OCI-LY3 (cell line): Measurements from ENCODE around the gene JPH3.

ENCODE experiments used
- H2AFZ ChIP-seq: fragments of 200-600, 300-600 bp; shearing (Covaris generic); 2 replicates; pipeline ENCODE4 v1.6.0; 2014; ENCODE audit warnings: antibody characterized with exemption, low read depth, low read length
- H3K27ac ChIP-seq: fragments of 200-600, 300-600 bp; sonication (generic); 2 replicates; pipeline ENCODE4 v1.5.1; 2014; ENCODE audit warnings: mild to moderate bottlenecking, low read length, moderate library complexity, mixed read lengths
- H3K27me3 ChIP-seq: fragments of 200-600, 300-600 bp; sonication (generic); 2 replicates; pipeline ENCODE4 v1.6.1; 2014; ENCODE audit warnings: low read depth, low read length, mixed read lengths
- H3K36me3 ChIP-seq: fragments of 200-600, 300-600 bp; sonication (generic); replicated peaks from 2 replicates; pipeline ENCODE3; 2014; ENCODE audit warnings: low read depth, low read length, mixed read lengths
- H3K4me1 ChIP-seq: fragments of 300-600, 200-600 bp; sonication (generic); 2 replicates; pipeline ENCODE4 v1.6.1; 2014; ENCODE audit warnings: low read length, mixed read lengths
- H3K4me2 ChIP-seq: fragments of 200-600, 300-600 bp; sonication (generic); 2 replicates; pipeline ENCODE4 v1.6.1; 2014; ENCODE audit warnings: low read length, mixed read lengths
- H3K4me3 ChIP-seq: fragments of 300-600, 200-600 bp; sonication (generic); 2 replicates; pipeline ENCODE4 v1.5.1; 2014; ENCODE audit warnings: antibody characterized with exemption, mild to moderate bottlenecking, low read length, moderate library complexity
- H3K79me2 ChIP-seq: fragments of 300-600, 200-600 bp; shearing (Covaris generic); 2 replicates; pipeline ENCODE4 v1.6.1; 2014; ENCODE audit warnings: mild to moderate bottlenecking, low read length, mixed read lengths
- H3K9ac ChIP-seq: fragments of 300-600, 200-600 bp; shearing (Covaris generic); 2 replicates; pipeline ENCODE4 v1.6.0; 2014; ENCODE audit warnings: mild to moderate bottlenecking, low read length, moderate library complexity
- H3K9me3 ChIP-seq: fragments of 200-600, 300-600 bp; shearing (Covaris generic); 2 replicates; pipeline ENCODE4 v1.6.1; 2014; ENCODE audit warnings: low read length, mixed read lengths; ENCODE audit not compliant: insufficient read depth
- H4K20me1 ChIP-seq: fragments of 200-600, 300-600 bp; sonication (generic); 2 replicates; pipeline ENCODE4 v1.6.1; 2016; ENCODE audit warnings: low read length, mixed read lengths; ENCODE audit not compliant: insufficient read depth
- EZH2phosphoT487 ChIP-seq: fragments of 200-600 bp; shearing (Covaris generic); IDR thresholded peaks from 2 replicates; pipeline ENCODE4 v1.6.1; 2018; ENCODE audit warnings: antibody characterized with exemption, mixed run types, low read depth
- TF ChIP-seq, protein P1 (sequence below): fragments of 200-600, 300-600 bp; sonication (generic); IDR thresholded peaks from 2 replicates; pipeline ENCODE4 v1.5.1; 2014; ENCODE audit warnings: antibody characterized with exemption, low read length, low read depth

Gene JPH3

GRCh38 chr16:87608400-87608985, 6.2 kb downstream of the JPH3 start:
- H4K20me1 ChIP-seq, result peaks cover 3% of the 10 kb centered on the region; the same call in 1 of the 2 replicates
- no peak overlapping the region for H3K4me2 ChIP-seq
- H3K9ac ChIP-seq, result no peak overlapping the region
- no peak overlapping the region for H3K4me3 ChIP-seq
- H3K36me3 ChIP-seq, result no peaks in the 10 kb centered on the region
- H3K4me1 ChIP-seq, result no peaks in the 10 kb centered on the region
- H3K9me3 ChIP-seq, result no peaks in the 10 kb centered on the region
- peaks cover 5% of the 10 kb centered on the region; the same call in 1 of the 2 replicates for H3K27me3 ChIP-seq
- H3K79me2 ChIP-seq, result no peaks in the 10 kb centered on the region
- TF ChIP-seq EZH2phosphoT487, result no peak
- TF ChIP-seq, protein P1, sequence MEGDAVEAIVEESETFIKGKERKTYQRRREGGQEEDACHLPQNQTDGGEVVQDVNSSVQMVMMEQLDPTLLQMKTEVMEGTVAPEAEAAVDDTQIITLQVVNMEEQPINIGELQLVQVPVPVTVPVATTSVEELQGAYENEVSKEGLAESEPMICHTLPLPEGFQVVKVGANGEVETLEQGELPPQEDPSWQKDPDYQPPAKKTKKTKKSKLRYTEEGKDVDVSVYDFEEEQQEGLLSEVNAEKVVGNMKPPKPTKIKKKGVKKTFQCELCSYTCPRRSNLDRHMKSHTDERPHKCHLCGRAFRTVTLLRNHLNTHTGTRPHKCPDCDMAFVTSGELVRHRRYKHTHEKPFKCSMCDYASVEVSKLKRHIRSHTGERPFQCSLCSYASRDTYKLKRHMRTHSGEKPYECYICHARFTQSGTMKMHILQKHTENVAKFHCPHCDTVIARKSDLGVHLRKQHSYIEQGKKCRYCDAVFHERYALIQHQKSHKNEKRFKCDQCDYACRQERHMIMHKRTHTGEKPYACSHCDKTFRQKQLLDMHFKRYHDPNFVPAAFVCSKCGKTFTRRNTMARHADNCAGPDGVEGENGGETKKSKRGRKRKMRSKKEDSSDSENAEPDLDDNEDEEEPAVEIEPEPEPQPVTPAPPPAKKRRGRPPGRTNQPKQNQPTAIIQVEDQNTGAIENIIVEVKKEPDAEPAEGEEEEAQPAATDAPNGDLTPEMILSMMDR, result no peak
- H2AFZ ChIP-seq, result no peak overlapping the region
- H3K27ac ChIP-seq, result no peak overlapping the region

GRCh38 chr16:87610026-87610425, 7.7 kb downstream of the JPH3 start:
- Histone ChIP-seq H4K20me1 (peaks cover 3% of the 10 kb centered on the region; the same call in 1 of the 2 replicates), H3K27ac (no peak overlapping the region), H3K36me3 (no peaks in the 10 kb centered on the region), H3K9me3 (no peaks in the 10 kb centered on the region), H3K27me3 (peaks cover 5% of the 10 kb centered on the region; the same call in 1 of the 2 replicates), H3K79me2 (no peaks in the 10 kb centered on the region), H3K4me1 (no peaks in the 10 kb centered on the region), H3K4me2 (no peak overlapping the region), H2AFZ (no peak overlapping the region), H3K9ac (no peak overlapping the region), H3K4me3 (no peak overlapping the region)
- TF ChIP-seq, protein P1, result no peak
- no peak for TF ChIP-seq EZH2phosphoT487

GRCh38 chr16:87611456-87611855, 9.1 kb downstream of the JPH3 start:
- H3K9ac ChIP-seq, result no peak overlapping the region
- no peak overlapping the region for H3K27ac ChIP-seq
- H3K4me1 ChIP-seq, result no peaks in the 10 kb centered on the region
- H3K4me2 ChIP-seq, result no peak overlapping the region
- TF ChIP-seq EZH2phosphoT487, result no peak
- TF ChIP-seq, protein P1, result no peak
- H3K4me3 ChIP-seq, result no peak overlapping the region
- H3K36me3 ChIP-seq, result no peaks in the 10 kb centered on the region
- H2AFZ ChIP-seq, result no peak overlapping the region
- H3K9me3 ChIP-seq, result no peaks in the 10 kb centered on the region
- peaks cover 3% of the 10 kb centered on the region; the same call in 1 of the 2 replicates for H4K20me1 ChIP-seq
- H3K27me3 ChIP-seq, result peaks cover 3% of the 10 kb centered on the region; the same call in 1 of the 2 replicates
- H3K79me2 ChIP-seq, result no peaks in the 10 kb centered on the region

- Histone ChIP-seq H3K27me3 (no peaks in the 10 kb centered on the region), H3K36me3 (no peaks in the 10 kb centered on the region), H3K4me2 (no peak overlapping the region), H3K9ac (no peak overlapping the region), H3K9me3 (no peaks in the 10 kb centered on the region), H3K79me2 (no peaks in the 10 kb centered on the region), H4K20me1 (no peaks in the 10 kb centered on the region; the same call in 1 of the 2 replicates), H2AFZ (no peak overlapping the region), H3K4me3 (no peak overlapping the region), H3K4me1 (no peaks in the 10 kb centered on the region), H3K27ac (no peak overlapping the region)
- TF ChIP-seq, protein P1, result no peak
- TF ChIP-seq EZH2phosphoT487, result no peak
These were observed 11.7 kb downstream of the JPH3 start for GRCh38 chr16:87613961-87614360.
